Activated CD4-positive, alpha-beta T cell treated with anti-CD3 and anti-CD28 coated beads, Interleukin-2, amount 10 ng/mL, durations not matched to agents 24 days and 14 days (primary cell): ENCODE data around the gene SETD3. TPM values are rescaled to one million over a fixed set of nuclear protein-coding genes. Genes with fewer than 3 reads are reported as not detected.
A peak's percentile ranks its signal among the peaks of the same experiment; 100 is the strongest.

Experiments used
- DNase-seq: peaks from one replicate; pipeline ENCODE4 v3.0.0; 2022
- H3K27ac Mint-ChIP-seq: one replicate; pipeline ENCODE4 v1.8.0; 2022; ENCODE audit warnings: mild to moderate bottlenecking, mixed read lengths
- H3K27me3 Mint-ChIP-seq: one replicate; pipeline ENCODE4 v1.8.0; 2022; ENCODE audit warnings: mixed read lengths
- H3K36me3 Mint-ChIP-seq: one replicate; pipeline ENCODE4 v1.8.0; 2022; ENCODE audit warnings: low read depth, mild to moderate bottlenecking, mixed read lengths
- H3K4me1 Mint-ChIP-seq: one replicate; pipeline ENCODE4 v1.8.0; 2021; ENCODE audit warnings: mixed read lengths
- H3K4me3 Mint-ChIP-seq: one replicate; pipeline ENCODE4 v1.8.0; 2022; ENCODE audit warnings: mild to moderate bottlenecking, moderate library complexity, mixed read lengths
- H3K9me3 Mint-ChIP-seq: one replicate; pipeline ENCODE4 v1.8.0; 2021; ENCODE audit warnings: mixed read lengths
- intact Hi-C: fragments of 100-400 bp; cut with micrococcal nuclease; formaldehyde crosslinking; loops from one replicate; pipeline ENCODE4 v1.15.1; 2023
- total RNA-seq: library from RNA; stranded (reverse); gene quantifications from 2 replicates; pipeline ENCODE4 v1.2.3, GENCODE V29; 2022

The SETD3 gene
- total RNA-seq, 1 donor from 2014 or later, result 57.9 TPM

GRCh38 chr14:99424306-99424877 is 56.3 kb downstream of the SETD3 start:
- Mint-ChIP-seq H3K27me3 (no peaks in the 10 kb centered on the region), H3K27ac (no peak overlapping the region), H3K4me1 (peaks cover 2% of the 10 kb centered on the region), H3K4me3 (no peak overlapping the region), H3K9me3 (peaks cover 4% of the 10 kb centered on the region), H3K36me3 (peaks cover 21% of the 10 kb centered on the region)
- DNase-seq, result no peak
- intact Hi-C loops, result no loop called here

- Mint-ChIP-seq H3K36me3 (peaks cover 12% of the 10 kb centered on the region), H3K9me3 (no peaks in the 10 kb centered on the region), H3K4me3 (no peak overlapping the region), H3K27me3 (no peaks in the 10 kb centered on the region), H3K4me1 (peaks cover 4% of the 10 kb centered on the region), H3K27ac (no peak overlapping the region)
- no peak for DNase-seq
- intact Hi-C loops, result no loop called here
Measured at GRCh38 chr14:99423434-99423833, 57.2 kb downstream of the SETD3 start.

- Mint-ChIP-seq H3K27ac (no peak overlapping the region), H3K4me3 (no peak overlapping the region), H3K4me1 (peaks cover 6% of the 10 kb centered on the region), H3K27me3 (no peaks in the 10 kb centered on the region), H3K36me3 (peaks cover 2% of the 10 kb centered on the region), H3K9me3 (no peaks in the 10 kb centered on the region)
- no peak for DNase-seq
- intact Hi-C loops, result no loop called here
Measured at GRCh38 chr14:99422228-99423010, 58.2 kb downstream of the SETD3 start.

- H3K36me3 Mint-ChIP-seq, result peaks cover 2% of the 10 kb centered on the region
- peaks cover 6% of the 10 kb centered on the region for H3K4me1 Mint-ChIP-seq
- intact Hi-C loops, result no loop called here
- H3K27ac Mint-ChIP-seq, result no peak overlapping the region
- no peaks in the 10 kb centered on the region for H3K9me3 Mint-ChIP-seq
- no peak for DNase-seq
- no peak overlapping the region for H3K4me3 Mint-ChIP-seq
- no peaks in the 10 kb centered on the region for H3K27me3 Mint-ChIP-seq
Measured at GRCh38 chr14:99420711-99421110, 59.9 kb downstream of the SETD3 start.

- DNase-seq, result no peak
- Mint-ChIP-seq H3K4me3 (no peak overlapping the region), H3K4me1 (peaks cover 10% of the 10 kb centered on the region), H3K27me3 (no peaks in the 10 kb centered on the region), H3K36me3 (peaks cover 6% of the 10 kb centered on the region), H3K9me3 (no peaks in the 10 kb centered on the region), H3K27ac (no peak overlapping the region)
- intact Hi-C loops, result loop anchor here (10.0 kb wide), 1 partner anchor 1285 kb away; no protein-coding TSS in a partner anchor
Measured at GRCh38 chr14:99419905-99420304, 60.8 kb downstream of the SETD3 start.

- Mint-ChIP-seq H3K4me3 (no peak overlapping the region), H3K4me1 (peaks cover 10% of the 10 kb centered on the region), H3K36me3 (peaks cover 4% of the 10 kb centered on the region), H3K27me3 (no peaks in the 10 kb centered on the region), H3K9me3 (no peaks in the 10 kb centered on the region), H3K27ac (no peak overlapping the region)
- DNase-seq, result no peak
- intact Hi-C loops, result loop anchor here (10.0 kb wide), 1 partner anchor 1283 kb away; no protein-coding TSS in a partner anchor
Measured at GRCh38 chr14:99418242-99418641, 62.4 kb downstream of the SETD3 start.

GRCh38 chr14:99416909-99417308 is 63.8 kb downstream of the SETD3 start:
- Mint-ChIP-seq H3K36me3 (peaks cover 6% of the 10 kb centered on the region), H3K27ac (no peak overlapping the region), H3K4me3 (no peak overlapping the region), H3K27me3 (no peaks in the 10 kb centered on the region), H3K4me1 (peaks cover 20% of the 10 kb centered on the region), H3K9me3 (no peaks in the 10 kb centered on the region)
- intact Hi-C loops, result loop anchor here (10.0 kb wide), 1 partner anchor 1282 kb away; no protein-coding TSS in a partner anchor
- no peak for DNase-seq

- Mint-ChIP-seq H3K36me3 (peaks cover 6% of the 10 kb centered on the region), H3K27ac (peak overlapping the region; percentile 13), H3K9me3 (no peaks in the 10 kb centered on the region), H3K4me1 (peaks cover 20% of the 10 kb centered on the region), H3K4me3 (no peak overlapping the region), H3K27me3 (no peaks in the 10 kb centered on the region)
- peak; percentile 91 for DNase-seq
- intact Hi-C loops, result loop anchor here (1.0 to 10.0 kb wide), 4 partner anchors 22 to 1281 kb away; no protein-coding TSS in a partner anchor
Measured at GRCh38 chr14:99415496-99416281, 65.0 kb downstream of the SETD3 start.

- no peaks in the 10 kb centered on the region for H3K27me3 Mint-ChIP-seq
- intact Hi-C loops, result loop anchor here (5.0 to 10.0 kb wide), 3 partner anchors 142 to 1957 kb away; partner anchors contain the start of gene BCL11B
- H3K9me3 Mint-ChIP-seq, result no peaks in the 10 kb centered on the region
- peaks cover 18% of the 10 kb centered on the region for H3K4me1 Mint-ChIP-seq
- no peak overlapping the region for H3K27ac Mint-ChIP-seq
- peaks cover 12% of the 10 kb centered on the region for H3K36me3 Mint-ChIP-seq
- DNase-seq, result no peak
- no peak overlapping the region for H3K4me3 Mint-ChIP-seq
Measured at GRCh38 chr14:99413911-99414310, 66.7 kb downstream of the SETD3 start.

GRCh38 chr14:99413172-99413571 is 67.5 kb downstream of the SETD3 start:
- Mint-ChIP-seq H3K4me1 (peaks cover 14% of the 10 kb centered on the region), H3K9me3 (no peaks in the 10 kb centered on the region), H3K27ac (no peak overlapping the region), H3K36me3 (peaks cover 12% of the 10 kb centered on the region), H3K27me3 (no peaks in the 10 kb centered on the region), H3K4me3 (no peak overlapping the region)
- no peak for DNase-seq
- intact Hi-C loops, result loop anchor here (5.0 to 10.0 kb wide), 3 partner anchors 141 to 1956 kb away; partner anchors contain the start of gene BCL11B

- DNase-seq, result no peak
- peak overlapping the region; percentile 75 for H3K27ac Mint-ChIP-seq
- peaks cover 12% of the 10 kb centered on the region for H3K36me3 Mint-ChIP-seq
- peaks cover 14% of the 10 kb centered on the region for H3K4me1 Mint-ChIP-seq
- H3K27me3 Mint-ChIP-seq, result no peaks in the 10 kb centered on the region
- H3K4me3 Mint-ChIP-seq, result peak overlapping the region; percentile 48
- no peaks in the 10 kb centered on the region for H3K9me3 Mint-ChIP-seq
- intact Hi-C loops, result loop anchor here (5.0 to 10.0 kb wide), 3 partner anchors 140 to 1955 kb away; partner anchors contain the start of gene BCL11B
Measured at GRCh38 chr14:99412117-99413061, 68.3 kb downstream of the SETD3 start.

GRCh38 chr14:99410019-99410418 is 70.6 kb downstream of the SETD3 start:
- H3K9me3 Mint-ChIP-seq, result no peaks in the 10 kb centered on the region
- H3K4me1 Mint-ChIP-seq, result peaks cover 10% of the 10 kb centered on the region
- no peak for DNase-seq
- no peak overlapping the region for H3K27ac Mint-ChIP-seq
- H3K4me3 Mint-ChIP-seq, result no peak overlapping the region
- H3K27me3 Mint-ChIP-seq, result no peaks in the 10 kb centered on the region
- intact Hi-C loops, result loop anchor here (5.0 to 10.0 kb wide), 3 partner anchors 138 to 1953 kb away; partner anchors contain the start of gene BCL11B
- H3K36me3 Mint-ChIP-seq, result peaks cover 12% of the 10 kb centered on the region

GRCh38 chr14:99408971-99409289 is 71.7 kb downstream of the SETD3 start:
- DNase-seq, result no peak
- H3K4me1 Mint-ChIP-seq, result peaks cover 10% of the 10 kb centered on the region
- H3K4me3 Mint-ChIP-seq, result no peak overlapping the region
- H3K27me3 Mint-ChIP-seq, result no peaks in the 10 kb centered on the region
- intact Hi-C loops, result no loop called here
- no peaks in the 10 kb centered on the region for H3K9me3 Mint-ChIP-seq
- H3K36me3 Mint-ChIP-seq, result peaks cover 15% of the 10 kb centered on the region
- no peak overlapping the region for H3K27ac Mint-ChIP-seq
